Brain microvascular endothelial cell (primary cell): ENCODE data around the gene EME1.
"Not testable (repeated sequence)": the region's sequence is repeated elsewhere in the genome, so short reads cannot be mapped to it uniquely, and the experiment has no call there.

Experiments
- DNase-seq: peaks from one replicate; pipeline ENCODE4 v3.0.0-alpha.2; 2020
- H3K27ac ChIP-seq: fragments of 250-450 bp; sonication (Bioruptor Pico); 2 replicates; pipeline ENCODE4 v1.5.1; 2020; ENCODE audit warnings: mild to moderate bottlenecking, moderate library complexity
- H3K27me3 ChIP-seq: fragments of 250-450 bp; sonication (Bioruptor Pico); replicated peaks from 2 replicates; pipeline ENCODE4 v1.5.1; 2020; ENCODE audit warnings: mild to moderate bottlenecking
- H3K36me3 ChIP-seq: fragments of 250-450 bp; sonication (Bioruptor Pico); replicated peaks from 2 replicates; pipeline ENCODE4 v1.5.1; 2020; ENCODE audit warnings: mild to moderate bottlenecking
- H3K4me3 ChIP-seq: 2 replicates; pipeline ENCODE4 v1.5.1; 2011; ENCODE audit warnings: low read depth, mild to moderate bottlenecking, control low read depth, low read length, moderate library complexity
- in situ Hi-C: cut with HindIII; loops from 2 replicates; pipeline ENCODE4 v1.10.0; 2017; ENCODE audit warnings: low sequenced_read_pairs, low pct_ligation_motif_present
- TF ChIP-seq, protein P1 (sequence below): IDR thresholded peaks from 2 replicates; pipeline ENCODE4 v1.5.1; 2011; ENCODE audit warnings: low read depth, mild to moderate bottlenecking, moderate library complexity, low read length, control low read depth, inconsistent platforms; ENCODE audit errors: missing control alignments

EME1 gene

DNA sequence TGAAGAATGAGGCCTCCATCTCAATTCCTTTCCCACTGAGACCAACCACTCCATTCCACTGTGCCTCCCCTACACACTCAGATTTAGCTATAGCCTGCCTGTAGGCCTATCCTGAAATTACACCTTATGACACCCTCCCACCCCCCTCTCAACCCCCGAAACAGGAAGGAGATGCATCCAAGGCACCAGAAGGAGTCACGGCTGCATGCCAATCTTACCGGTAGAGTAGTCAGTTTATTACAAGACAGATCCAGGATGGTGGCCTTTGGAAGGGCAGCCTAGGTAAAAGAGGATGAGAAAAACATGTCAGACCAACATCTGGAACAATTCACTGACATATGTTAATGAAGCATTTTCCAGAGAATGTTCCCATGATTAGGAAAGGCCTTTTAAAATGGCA, 21.7 kb downstream of the EME1 start:
- TF ChIP-seq, protein P1, sequence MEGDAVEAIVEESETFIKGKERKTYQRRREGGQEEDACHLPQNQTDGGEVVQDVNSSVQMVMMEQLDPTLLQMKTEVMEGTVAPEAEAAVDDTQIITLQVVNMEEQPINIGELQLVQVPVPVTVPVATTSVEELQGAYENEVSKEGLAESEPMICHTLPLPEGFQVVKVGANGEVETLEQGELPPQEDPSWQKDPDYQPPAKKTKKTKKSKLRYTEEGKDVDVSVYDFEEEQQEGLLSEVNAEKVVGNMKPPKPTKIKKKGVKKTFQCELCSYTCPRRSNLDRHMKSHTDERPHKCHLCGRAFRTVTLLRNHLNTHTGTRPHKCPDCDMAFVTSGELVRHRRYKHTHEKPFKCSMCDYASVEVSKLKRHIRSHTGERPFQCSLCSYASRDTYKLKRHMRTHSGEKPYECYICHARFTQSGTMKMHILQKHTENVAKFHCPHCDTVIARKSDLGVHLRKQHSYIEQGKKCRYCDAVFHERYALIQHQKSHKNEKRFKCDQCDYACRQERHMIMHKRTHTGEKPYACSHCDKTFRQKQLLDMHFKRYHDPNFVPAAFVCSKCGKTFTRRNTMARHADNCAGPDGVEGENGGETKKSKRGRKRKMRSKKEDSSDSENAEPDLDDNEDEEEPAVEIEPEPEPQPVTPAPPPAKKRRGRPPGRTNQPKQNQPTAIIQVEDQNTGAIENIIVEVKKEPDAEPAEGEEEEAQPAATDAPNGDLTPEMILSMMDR = no peak
- H3K27me3 ChIP-seq = no peaks in the 10 kb centered on the region
- in situ Hi-C loops = no loop called here
- H3K36me3 ChIP-seq = peaks cover 60% of the 10 kb centered on the region
- DNase-seq = no peak
- no peak overlapping the region for H3K27ac ChIP-seq
- peak overlapping the region; percentile 98 for H3K4me3 ChIP-seq

DNA sequence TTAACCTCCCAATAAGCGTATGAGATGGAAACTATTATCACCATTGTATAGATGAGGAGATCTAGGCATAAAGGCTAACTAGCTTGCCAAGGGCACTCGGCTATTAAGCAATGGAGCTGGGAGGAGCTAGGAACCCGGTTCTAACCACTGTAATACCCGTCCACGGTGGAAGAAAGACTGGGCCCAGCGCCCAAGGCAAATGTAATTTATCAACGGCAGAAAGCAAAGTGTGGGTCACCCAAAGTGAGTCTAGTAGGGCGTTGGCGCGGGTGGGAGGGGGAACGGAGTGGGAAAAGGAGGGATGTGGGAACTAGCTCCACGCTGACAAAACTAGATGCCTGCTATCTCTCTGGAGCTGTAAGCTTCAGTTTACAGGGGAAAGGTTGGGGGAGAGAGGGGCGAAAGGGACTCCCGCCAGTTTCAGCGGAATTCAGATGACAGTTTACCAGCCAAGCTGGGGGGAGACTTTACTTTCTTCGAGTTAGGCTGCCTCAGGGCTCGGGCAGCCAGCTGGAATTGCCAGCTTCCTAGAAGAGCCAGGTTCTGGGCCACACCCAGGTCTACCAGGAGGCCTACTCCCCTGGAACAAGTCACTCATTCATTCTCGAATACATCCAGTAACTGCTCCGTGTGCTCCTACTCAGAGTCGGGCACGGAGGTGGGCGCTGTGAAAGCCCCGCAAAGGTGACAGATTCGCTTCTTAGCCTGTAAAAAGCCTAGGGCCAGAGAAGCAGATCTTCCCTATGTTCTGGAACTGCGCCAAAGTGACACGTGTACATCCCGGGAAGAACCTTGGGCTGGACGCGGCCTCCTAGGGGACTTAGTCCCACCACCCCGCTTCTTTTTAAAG, 23.5 kb downstream of the EME1 start:
- Histone ChIP-seq H3K36me3 (peaks cover 43% of the 10 kb centered on the region), H3K27me3 (no peaks in the 10 kb centered on the region), H3K27ac (peak overlapping the region; percentile 94), H3K4me3 (peak overlapping the region; percentile 98)
- DNase-seq = peak; percentile 22
- TF ChIP-seq, protein P1 = no peak
- in situ Hi-C loops = no loop called here

DNA sequence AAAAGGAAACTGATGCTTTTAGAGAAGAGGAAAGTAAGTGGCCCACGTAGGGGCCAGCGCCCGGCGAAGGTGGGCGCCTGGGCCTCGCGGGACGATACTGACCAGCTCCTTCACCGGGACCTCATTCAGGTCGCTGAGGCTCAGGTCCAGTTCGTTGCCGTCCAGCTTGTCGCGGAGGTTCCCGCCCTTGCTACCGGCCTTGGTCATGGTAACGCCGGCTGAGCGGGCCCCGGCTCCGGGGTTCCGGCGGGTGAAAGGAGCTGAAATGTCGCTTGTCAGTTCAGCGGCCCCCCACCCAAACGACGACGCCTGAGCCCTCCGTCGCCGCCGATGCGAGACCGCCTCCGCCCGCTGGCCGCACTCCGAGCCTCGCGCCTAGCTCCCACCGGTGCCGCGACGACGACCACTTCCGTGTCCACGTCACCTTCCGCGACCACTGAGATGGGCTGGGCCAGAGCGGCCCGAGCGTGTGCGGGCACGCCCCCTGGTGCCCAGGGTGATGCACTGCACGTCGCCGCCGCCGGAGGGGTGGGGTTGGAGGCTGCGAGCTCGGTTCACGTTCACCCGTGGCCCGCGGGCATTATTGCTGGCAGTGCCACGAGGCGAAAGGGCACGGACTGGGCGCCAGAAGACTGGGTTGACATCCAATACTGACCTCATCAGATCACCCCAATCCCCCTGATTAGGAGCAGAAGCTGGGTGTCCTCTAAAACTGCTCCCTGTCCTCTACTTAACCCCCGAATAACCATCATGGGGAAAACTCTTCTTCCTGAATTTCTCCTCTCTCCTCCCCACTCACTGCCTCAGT, 24.3 kb downstream of the EME1 start, which contains the start of gene LRRC59:
Gene LRRC59, minus strand, starts transcription at position 413 of the 808 bp plus-strand sequence. Its CDS starts 206 bp downstream, at position 207.
- in situ Hi-C loops = no loop called here
- Histone ChIP-seq H3K36me3 (peaks cover 35% of the 10 kb centered on the region), H3K4me3 (peak within 1 kb of the TSS; percentile 98), H3K27me3 (no peaks in the 10 kb centered on the region), H3K27ac (peak within 1 kb of the TSS; percentile 94)
- TF ChIP-seq, protein P1 = peak; percentile 86
- peak; percentile 70 for DNase-seq

DNA sequence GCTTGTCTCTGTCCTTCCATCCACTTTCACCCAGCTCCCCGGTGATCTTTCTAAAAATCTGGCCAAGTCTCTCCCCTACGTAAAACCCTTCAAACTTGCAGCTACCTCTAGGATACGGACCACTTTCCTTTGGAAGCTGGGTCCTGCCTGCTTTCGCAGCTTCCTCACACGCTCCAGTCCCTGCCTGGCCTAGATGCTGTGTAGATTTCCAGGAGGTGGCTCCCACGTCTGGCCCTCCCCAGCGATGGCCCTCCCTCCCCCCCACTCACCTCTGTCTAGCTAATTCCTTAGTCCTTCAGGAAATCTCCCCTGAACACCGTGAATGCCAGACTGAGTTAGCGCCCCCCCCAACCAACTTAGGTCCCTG, 24.9 kb downstream of the EME1 start:
- peaks cover 30% of the 10 kb centered on the region for H3K36me3 ChIP-seq
- TF ChIP-seq, protein P1 = no peak
- in situ Hi-C loops = no loop called here
- H3K4me3 ChIP-seq = peak overlapping the region; percentile 98
- no peak overlapping the region for H3K27ac ChIP-seq
- DNase-seq = no peak
- no peaks in the 10 kb centered on the region for H3K27me3 ChIP-seq

DNA sequence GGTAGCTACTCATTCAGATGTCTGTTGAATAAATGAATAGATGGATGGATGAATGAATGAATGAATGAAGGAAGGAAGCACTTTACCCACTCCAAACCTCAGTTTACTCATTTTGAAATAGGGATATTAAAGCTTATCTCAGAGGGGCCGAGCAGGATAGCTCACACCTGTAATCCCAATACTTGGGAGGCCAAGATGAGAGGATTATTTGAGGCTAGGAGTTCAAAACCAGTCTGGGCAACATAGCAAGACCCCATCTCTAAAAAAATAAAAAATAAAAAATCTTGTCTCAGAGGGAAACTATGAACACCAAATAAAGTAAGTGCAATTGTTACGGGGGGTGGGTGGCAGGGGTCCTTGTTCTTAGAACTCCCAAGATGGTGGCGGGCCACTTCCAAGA, 25.6 kb downstream of the EME1 start:
- H3K27me3 ChIP-seq, H3K4me3 ChIP-seq, DNase-seq, in situ Hi-C loops, H3K27ac ChIP-seq: not testable (repeated sequence)
- peaks cover 23% of the 10 kb centered on the region for H3K36me3 ChIP-seq

DNA sequence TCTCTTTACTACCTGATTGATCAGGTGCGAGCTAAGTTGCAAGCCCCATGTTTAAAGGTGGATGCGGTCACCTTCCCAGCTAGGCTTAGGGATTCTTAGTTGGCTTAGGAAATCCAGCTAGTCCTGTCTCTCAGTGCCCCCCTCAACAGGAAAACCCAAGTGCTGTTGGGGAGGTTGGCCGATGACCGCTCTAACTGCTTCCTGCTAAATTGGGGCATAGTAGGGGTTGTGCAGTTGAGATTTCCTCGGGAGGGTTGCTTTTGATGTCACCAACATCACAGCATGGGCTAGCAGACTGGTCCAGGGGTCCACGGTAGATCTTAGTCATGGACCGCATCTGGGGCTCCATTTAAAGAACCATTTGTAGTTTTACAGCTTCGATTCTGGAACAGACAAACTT, 26.6 kb downstream of the EME1 start:
- H3K27me3 ChIP-seq, DNase-seq, H3K4me3 ChIP-seq, H3K27ac ChIP-seq, in situ Hi-C loops: not testable (repeated sequence)
- H3K36me3 ChIP-seq = peaks cover 13% of the 10 kb centered on the region

DNA sequence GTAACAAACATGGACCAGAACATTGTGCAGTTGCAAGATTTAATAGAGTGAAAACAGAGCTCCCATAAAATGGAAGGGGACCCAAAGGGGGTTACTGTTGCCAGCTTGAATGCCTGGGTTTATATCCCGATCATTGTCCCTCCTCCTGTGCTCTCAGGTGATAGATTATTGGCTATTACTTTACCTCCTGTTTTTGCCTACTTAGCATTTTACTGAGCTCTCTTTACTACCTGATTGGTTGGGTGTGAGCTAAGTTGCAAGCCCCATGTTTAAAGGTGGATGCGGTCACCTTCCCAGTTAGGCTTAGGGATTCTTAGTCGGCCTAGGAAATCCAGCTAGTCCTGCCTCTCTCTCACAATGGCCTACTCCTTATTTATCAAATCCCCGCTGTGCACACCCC, 32.3 kb downstream of the EME1 start:
- H3K27me3 ChIP-seq, in situ Hi-C loops, H3K36me3 ChIP-seq, H3K27ac ChIP-seq, DNase-seq, H3K4me3 ChIP-seq: not testable (repeated sequence)
